Left cardiac atrium (tissue), 4 donors: Measurements from ENCODE around the gene EFL1. TPM values are rescaled to one million over a fixed set of nuclear protein-coding genes. Genes with fewer than 3 reads are reported as not detected.
A peak's percentile ranks its signal among the peaks of the same experiment; 100 is the strongest.
"Not testable (repeated sequence)": the region's sequence is repeated elsewhere in the genome, so short reads cannot be mapped to it uniquely, and the experiment has no call there.

Experiments used
- ATAC-seq, 2 donors: fragments of 200-7000 bp; cut with Tn5 transposase; one replicate each; pipeline ENCODE4 v1.9.1; 2020; ENCODE audit warnings: mild to moderate bottlenecking in 2 of 2, moderate library complexity in 2 of 2
- DNase-seq: peaks from one replicate; pipeline ENCODE4 v3.0.0-alpha.2; 2020
- intact Hi-C, 2 donors: fragments of 100-400 bp; cut with DNase I; formaldehyde crosslinking; loops; one replicate each; pipeline versions ENCODE4 v1.14.1 to v1.15.1; 2022 to 2023
- total RNA-seq, 2 donors: library from RNA; stranded (reverse); fragmentation: NEBNext Ultra II Directional; extraction: Animal tissue kit (Norgen Biotek cat#: 25700); gene quantifications; one replicate each; pipeline ENCODE4 v1.2.1, GENCODE V29; 2021
- donor health status: DM: no; HTN: yes; CAD: no.
- donor health status: DM: no; HTN: yes; CAD: no; lungs with severe emphysema.
- donor health status: DM: yes; HTN: yes; CAD: no.
- donor health status: Dilated cardiomyopathy.

EFL1 gene
- total RNA-seq, 2 donors from 2014 or later: 10.5 to 11.7 TPM

DNA sequence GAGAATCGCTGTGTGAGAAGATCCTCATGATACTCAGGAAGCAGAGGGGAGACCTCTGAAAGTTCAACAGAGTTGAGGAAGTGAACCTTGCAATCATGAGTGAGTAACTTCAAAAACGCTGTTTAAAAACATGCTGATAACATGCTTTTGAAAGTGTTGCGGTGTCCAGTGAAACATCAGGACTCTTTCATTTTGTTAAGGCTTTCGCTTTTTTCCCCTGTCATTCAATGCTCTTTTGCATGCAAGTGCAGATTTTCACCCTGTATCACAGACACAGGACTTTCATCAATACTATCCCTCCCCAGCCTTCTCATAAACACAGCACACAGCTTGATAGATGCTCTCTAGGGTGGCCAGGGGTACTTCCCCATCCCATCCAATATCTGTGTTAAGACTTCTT, 23.9 kb upstream of the EFL1 start:
- intact Hi-C loops, DNase-seq, ATAC-seq: not testable (repeated sequence)

DNA sequence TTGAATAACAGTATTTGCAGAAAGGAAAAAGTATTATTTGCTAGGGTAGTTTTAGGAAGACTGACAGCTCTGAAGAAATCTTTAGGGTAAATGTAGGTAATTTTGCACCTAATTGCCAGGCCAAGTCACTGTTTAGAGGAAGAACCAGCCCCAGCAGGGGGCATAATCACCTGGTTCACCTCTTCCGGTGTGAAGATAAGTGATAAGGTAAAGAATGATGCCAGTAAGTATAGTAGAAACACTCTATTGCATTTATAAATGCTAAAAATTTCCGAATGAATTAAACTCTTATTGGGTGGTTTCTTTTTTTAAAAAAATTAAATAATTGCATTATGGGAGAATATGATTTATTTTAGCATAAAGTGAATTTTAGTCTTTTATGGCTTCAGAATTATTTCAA, 21.8 kb upstream of the EFL1 start:
- intact Hi-C loops, DNase-seq, ATAC-seq: not testable (repeated sequence)

DNA sequence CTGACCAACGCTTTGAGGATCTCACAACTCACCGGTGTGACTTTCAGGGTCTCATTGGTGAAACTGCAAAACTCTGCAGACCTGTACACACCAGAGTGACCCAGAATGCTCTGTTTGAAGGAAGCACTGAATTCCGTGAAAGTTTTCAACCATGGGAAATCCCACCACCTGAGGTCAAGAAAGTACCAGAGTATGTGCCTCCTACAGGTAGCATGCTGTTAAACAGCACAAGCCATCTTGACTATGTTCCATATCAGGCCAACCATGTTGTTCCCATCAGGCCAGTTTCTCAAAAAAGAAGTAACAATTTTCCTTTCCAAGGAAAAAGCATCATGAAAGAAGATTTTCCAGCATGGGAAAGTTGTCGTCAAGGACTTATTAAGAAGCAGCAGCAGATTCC, 19.9 kb upstream of the EFL1 start:
- DNase-seq, intact Hi-C loops, ATAC-seq: not testable (repeated sequence)

DNA sequence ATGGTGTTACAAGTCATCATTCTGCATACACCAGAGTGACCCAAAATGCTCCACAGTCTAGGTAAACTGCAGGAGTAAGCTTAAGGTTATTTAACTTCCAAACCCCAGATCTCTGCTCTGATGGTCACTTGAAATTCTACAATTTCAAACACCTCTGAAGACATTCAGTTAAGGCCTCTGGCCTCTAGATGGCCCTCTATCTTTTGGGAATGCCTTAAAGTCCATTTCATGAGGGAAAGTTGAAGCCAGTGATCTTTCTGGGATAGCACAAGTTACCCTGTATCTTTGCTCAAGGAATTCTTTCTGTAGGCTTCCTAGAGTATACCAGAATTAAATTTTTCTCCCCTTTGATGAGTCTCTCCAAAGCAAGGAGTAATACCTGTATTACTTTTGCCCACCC, 18.7 kb upstream of the EFL1 start:
- peak in 1 of 2 donors; percentile 35 for ATAC-seq
- intact Hi-C loops, DNase-seq: not testable (repeated sequence)

GRCh38 chr15:82275410-82275809, 12.9 kb upstream of the EFL1 start:
- DNase-seq: no peak
- no peak for ATAC-seq
- intact Hi-C loops: no loop called here

DNA sequence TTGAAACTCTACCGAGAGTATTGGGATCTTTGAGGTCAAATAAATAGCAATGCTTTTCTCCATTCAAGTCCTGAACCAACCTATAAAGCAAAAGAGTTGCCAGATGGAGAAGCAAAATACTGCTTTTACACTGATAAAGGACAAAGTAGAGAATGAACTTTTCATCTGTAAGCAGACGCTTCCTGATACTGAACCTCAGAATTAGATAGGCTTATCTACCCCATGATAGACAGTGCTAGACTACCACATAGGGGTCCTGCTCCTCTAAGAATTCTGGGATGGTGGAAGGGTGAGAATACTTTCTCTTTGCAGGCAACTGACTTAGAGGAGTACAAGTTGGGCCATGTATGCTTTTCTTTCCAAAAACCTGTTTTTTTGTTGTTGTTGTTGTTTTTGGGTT, 9.6 kb upstream of the EFL1 start:
- intact Hi-C loops: no loop called here
- ATAC-seq: no peak
- no peak for DNase-seq

- intact Hi-C loops, ATAC-seq, DNase-seq: not testable (repeated sequence)
These were observed 5.9 kb upstream of the EFL1 start for GRCh38 chr15:82268454-82268853.

DNA sequence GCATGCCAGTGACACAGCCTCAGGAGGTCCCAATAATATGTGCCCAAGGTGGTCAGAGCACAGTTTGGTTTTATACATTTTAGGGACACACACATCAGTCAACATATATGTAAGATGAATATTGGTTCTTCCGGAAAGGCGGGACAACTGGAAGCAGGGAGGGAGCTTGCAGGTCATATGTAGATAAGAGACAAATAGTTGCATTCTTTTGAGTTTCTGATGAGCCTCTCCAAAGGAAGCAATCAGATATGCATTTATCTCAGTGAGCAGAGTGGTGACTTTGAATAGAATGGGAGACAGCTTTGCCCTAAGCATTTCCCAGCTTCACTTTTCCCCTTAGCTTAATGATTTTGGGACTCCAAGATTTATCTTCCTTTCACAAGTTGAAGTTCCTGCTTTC, 4.6 kb upstream of the EFL1 start:
- DNase-seq, ATAC-seq, intact Hi-C loops: not testable (repeated sequence)

DNA sequence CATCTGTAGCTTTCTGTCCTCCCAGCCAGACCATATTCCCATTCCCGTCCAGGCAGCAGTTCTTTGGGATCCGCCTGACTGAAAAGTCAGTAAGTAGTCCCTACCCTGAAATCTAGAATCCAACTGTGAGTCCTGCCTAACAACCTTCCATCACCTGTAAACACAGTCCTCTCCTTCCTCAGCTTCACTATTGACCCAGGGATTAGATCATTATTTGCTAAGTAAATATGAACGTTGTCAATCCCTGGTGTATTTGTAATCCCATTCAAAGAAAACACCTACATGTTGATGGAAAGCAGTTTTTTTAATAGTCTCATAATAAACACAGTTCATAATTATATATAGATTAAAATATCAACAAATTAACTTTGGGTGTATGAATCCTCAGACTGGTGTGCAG, 816 bp upstream of the EFL1 start:
- DNase-seq (no peak), ATAC-seq (no peak)
- intact Hi-C loops: no loop called here

DNA sequence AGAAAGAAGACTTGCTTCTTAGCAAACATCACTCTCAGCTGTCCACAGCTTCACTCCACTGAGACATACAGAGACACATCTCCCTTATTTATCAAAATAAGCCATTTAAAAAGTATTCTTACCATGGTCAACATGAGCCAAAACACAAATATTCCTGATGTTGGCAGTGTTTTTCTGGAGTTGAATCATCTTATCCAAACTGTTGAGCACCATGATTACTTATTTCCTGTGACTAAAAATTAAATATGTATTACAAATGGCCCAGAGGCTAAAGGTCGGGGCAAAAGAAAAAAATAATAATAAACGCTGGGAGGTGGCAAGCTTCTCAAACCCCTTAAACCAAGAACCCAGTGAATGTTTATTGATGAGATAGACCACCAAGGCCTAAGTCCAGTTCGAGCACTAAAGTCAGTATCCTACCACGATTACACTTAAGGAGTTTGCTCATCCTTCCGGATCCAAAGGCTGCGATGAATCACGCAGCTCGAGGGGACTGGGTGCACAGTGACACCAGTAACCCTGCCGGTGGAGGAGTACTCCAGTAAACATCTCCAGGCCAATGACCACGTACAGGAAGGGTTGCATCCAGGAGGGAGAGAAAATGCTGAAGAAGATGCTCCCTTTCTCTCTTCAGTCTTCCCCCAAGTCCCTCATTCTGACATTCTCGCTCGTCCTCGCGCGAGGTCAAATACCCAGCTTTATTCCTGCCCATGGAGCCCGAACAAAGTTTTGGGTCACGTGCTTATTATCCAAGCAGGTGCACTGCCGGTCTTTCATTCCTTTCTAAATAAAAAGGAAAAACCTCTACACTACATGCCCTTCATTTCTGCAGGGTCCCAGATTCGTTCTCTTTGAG, 740 bp downstream of the EFL1 start:
- ATAC-seq (peak; percentile 24 to 67), DNase-seq (peak; percentile 31)
- intact Hi-C loops: not testable (repeated sequence)

GRCh38 chr15:82248261-82248660, 14.3 kb downstream of the EFL1 start:
- intact Hi-C loops: not testable (repeated sequence)

GRCh38 chr15:82245956-82246355, 16.6 kb downstream of the EFL1 start:
- ATAC-seq, intact Hi-C loops: not testable (repeated sequence)

More at GRCh38 chr15:82248261-82248660, 14.3 kb downstream of the EFL1 start:
- not testable (repeated sequence) for ATAC-seq, DNase-seq

DNA sequence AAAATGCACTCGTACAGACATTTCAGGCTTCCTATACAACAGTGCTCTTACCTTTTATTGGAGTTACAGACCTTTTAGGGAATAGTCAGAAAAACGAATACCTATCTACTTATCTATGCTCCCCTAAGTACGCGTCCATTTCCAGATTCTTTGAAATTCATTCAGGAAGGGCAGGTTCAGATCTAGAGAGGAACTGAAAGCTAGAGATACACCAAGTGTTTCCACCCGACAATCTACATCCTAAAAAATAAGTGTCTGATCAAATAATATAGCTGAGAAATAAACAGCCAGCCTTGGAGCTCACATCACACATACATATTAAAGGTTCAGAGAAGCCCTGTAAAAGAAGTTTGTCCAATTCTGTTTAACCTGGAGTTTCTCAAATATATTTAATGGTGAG, 18.9 kb downstream of the EFL1 start:
- DNase-seq, ATAC-seq, intact Hi-C loops: not testable (repeated sequence)

More at GRCh38 chr15:82245956-82246355, 16.6 kb downstream of the EFL1 start:
- not testable (repeated sequence) for DNase-seq

- ATAC-seq, intact Hi-C loops, DNase-seq: not testable (repeated sequence)
These were observed 20.6 kb downstream of the EFL1 start for GRCh38 chr15:82241836-82242499.

- DNase-seq (no peak), ATAC-seq (no peak)
- intact Hi-C loops: no loop called here
These were observed 22.7 kb downstream of the EFL1 start for GRCh38 chr15:82239685-82240391.

GRCh38 chr15:82237944-82238534, 24.5 kb downstream of the EFL1 start:
- DNase-seq, intact Hi-C loops, ATAC-seq: not testable (repeated sequence)

DNA sequence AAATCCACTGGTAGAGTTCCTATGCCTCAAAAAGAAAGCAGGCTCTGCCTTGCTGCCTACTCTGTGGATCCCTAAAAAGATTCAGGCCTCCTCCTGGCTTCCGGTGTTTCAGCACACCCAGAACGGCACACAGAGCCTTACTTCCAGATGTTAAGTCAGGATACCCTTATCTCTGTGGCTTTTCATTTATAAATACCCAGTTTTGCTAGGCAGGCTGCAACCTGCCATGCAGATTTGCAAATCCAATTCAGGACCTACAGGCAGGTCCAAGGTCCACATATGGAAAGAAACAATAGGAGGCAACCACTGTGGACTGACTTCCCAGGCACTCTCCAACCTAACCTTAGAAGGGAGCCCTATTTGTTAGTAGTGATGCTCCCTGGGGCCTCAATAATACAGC, 30.7 kb downstream of the EFL1 start:
- DNase-seq: no peak
- ATAC-seq: no peak
- intact Hi-C loops: no loop called here

DNA sequence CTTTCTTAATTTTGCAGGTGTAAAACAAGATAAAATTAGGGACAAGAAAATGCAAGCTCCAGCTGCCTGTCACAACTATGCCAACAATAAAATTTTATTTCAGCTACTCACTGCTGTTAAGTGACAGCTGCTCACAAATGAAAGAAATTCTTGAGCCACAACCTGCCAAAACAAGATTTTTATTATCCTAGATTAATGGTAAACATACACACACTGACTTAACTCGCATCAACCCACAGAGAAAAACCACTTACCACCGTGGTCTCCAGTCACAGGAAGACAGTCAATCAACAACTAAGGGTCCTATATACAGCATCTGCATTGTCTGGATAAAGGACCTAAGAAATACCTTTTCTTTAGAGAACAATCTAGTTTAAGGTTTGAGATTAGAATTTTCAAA, 31.3 kb downstream of the EFL1 start:
- no peak for DNase-seq
- intact Hi-C loops: no loop called here

DNA sequence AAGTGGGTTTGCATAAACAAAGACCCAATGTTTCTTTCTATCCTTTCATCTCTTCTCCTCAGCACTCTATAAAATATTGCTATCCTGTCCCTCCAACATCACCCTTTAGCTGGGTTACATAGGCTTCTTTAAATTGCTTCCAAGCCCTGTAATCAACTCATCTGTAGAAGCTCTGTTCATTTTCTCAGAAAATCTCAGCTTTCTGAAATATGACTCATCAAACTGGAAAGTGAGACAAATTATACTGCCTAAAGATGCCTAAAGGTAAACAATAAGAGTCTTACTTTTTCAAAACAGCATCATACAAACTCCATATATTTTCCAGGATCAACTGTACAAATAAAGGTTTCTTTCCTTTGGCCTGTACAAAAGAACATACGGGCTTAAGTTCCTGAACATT, 33.8 kb downstream of the EFL1 start:
- intact Hi-C loops: no loop called here
- DNase-seq (no peak), ATAC-seq (no peak)

More for the DNA sequence above, 31.3 kb downstream of the EFL1 start:
- ATAC-seq: no peak
